Esophagus muscularis mucosa (tissue), 3 donors: ENCODE measurements around the gene CACNG3.

ENCODE experiments used
- POLR2AphosphoS5 ChIP-seq, 2 donors: sonication (generic); formaldehyde crosslinking; IDR thresholded peaks; one replicate each; pipeline ENCODE4 v1.6.1; 2017; ENCODE audit warnings: antibody characterized with exemption in 2 of 2
- TF ChIP-seq, protein P1 (sequence below), 3 experiments: fragments of 200-600 bp in 2 of 3; fragments of 450-650 bp in 1 of 3; sonication (generic) in 2 of 3; IDR thresholded peaks; one replicate each; pipeline ENCODE4 v1.5.1; 2017 to 2019; ENCODE audit warnings: antibody characterized with exemption in 3 of 3, mild to moderate bottlenecking in 2 of 3, moderate library complexity in 1 of 3

DNA sequence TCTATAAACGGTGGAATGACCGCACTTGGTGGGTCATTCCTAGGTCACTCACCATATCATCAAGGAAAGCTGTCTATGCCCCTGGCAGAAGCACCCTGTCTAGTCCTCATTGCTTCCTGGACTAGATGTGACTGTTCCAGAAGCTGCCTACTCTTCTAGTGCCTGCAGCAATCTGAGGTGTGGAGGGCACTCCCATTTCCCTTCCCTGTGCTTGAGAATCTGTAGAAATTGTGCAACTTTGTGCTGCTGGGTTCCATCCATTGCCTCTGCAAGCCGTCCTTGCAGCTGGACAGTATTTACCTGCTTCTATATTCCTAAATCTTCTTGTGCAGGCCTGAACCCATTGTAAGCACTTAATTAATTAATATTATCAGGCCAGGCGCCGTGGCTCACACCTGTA, 52.1 kb downstream of the CACNG3 start:
- TF ChIP-seq, protein P1, sequence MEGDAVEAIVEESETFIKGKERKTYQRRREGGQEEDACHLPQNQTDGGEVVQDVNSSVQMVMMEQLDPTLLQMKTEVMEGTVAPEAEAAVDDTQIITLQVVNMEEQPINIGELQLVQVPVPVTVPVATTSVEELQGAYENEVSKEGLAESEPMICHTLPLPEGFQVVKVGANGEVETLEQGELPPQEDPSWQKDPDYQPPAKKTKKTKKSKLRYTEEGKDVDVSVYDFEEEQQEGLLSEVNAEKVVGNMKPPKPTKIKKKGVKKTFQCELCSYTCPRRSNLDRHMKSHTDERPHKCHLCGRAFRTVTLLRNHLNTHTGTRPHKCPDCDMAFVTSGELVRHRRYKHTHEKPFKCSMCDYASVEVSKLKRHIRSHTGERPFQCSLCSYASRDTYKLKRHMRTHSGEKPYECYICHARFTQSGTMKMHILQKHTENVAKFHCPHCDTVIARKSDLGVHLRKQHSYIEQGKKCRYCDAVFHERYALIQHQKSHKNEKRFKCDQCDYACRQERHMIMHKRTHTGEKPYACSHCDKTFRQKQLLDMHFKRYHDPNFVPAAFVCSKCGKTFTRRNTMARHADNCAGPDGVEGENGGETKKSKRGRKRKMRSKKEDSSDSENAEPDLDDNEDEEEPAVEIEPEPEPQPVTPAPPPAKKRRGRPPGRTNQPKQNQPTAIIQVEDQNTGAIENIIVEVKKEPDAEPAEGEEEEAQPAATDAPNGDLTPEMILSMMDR (IDR thresholded peaks at IDR 0.05) = no peak
- TF ChIP-seq POLR2AphosphoS5 (IDR thresholded peaks at IDR 0.05) = no peak
